GM08714 (cell line): ENCODE measurements around the gene ARHGAP44.

Experiments
- H3K4me3 ChIP-seq: fragments of 200-500 bp; sonication (Bioruptor generic); 2 replicates; pipeline ENCODE4 v1.5.1; 2014; ENCODE audit warnings: mild to moderate bottlenecking, low read length, inconsistent platforms
- ZNF274 ChIP-seq: IDR thresholded peaks from 2 replicates; pipeline ENCODE4 v1.6.1; 2012; ENCODE audit warnings: mild to moderate bottlenecking, low read depth, low read length

The ARHGAP44 gene

DNA sequence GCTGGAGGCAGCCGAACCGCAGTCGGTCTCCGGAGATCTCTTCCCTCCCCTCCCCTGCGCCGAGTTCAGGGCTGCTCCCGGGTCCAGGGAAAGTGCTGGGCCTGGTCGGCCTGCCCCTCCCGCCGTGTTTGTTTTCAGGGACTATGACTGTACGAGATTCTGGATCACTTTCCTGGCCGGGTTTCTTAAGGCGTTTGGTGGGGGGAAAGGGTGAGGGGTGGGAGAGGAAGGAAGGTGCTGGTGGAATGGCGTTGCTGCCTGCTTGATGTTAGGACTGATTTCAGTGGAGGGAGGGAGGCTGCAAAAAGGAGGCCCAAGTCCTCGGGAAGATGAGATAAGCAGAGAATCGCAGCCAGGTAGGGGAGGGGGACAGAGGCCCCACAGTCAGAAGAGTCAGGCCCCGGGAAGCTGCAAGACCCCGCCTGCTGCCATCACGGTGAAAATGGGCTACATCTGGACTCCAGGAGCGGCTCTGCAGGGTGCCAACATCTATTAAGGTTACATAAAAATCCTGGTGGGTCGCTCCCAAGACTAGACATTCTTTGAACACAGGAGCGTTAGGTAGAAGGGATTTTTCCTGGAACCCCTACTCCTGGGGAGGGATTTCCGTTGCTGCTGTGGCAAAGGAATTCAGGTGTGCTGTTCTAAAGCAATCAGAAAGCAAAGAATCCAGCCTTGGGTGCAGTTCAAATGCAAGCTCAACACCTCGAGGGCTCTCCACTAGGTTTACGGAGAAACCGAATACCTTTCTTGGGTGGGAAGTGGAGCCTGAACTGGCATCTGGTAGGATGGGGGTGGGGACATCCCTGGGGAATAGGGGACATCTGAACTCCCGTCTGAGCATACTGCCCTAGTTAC is 1.2 kb downstream of the ARHGAP44 start:
- H3K4me3 ChIP-seq, result peak overlapping the region; percentile 68
- TF ChIP-seq ZNF274, result no peak

DNA sequence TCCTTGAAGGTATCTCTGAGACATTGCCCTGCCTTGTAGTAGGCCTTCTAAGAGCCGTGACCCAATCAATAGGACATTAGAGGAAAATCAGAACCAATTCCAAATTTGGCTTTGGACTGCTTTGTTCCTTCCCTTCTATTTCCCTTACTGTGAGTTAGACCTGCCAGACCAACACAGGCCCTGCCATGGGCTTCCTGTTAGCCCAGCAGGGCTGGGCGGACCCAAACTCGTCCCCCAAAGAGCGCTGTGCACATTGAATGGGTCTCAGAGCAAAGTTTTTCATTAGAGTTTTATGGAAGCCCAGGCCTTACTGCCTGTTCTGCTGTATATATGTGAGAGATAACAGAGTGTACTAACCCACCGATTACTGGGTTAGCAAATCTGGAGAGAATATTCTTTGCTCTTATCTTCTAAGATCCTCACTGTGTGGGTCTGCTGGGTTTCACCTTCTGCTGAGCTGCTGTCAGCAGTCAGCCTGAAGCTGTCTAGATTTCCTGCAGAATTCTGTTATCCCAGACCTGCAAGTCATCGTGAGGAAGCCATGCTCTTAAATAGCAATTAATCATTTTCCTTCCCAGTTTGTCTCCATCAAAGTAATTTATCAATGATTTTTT is 5.7 kb downstream of the ARHGAP44 start:
- no peak overlapping the region for H3K4me3 ChIP-seq
- no peak for TF ChIP-seq ZNF274

DNA sequence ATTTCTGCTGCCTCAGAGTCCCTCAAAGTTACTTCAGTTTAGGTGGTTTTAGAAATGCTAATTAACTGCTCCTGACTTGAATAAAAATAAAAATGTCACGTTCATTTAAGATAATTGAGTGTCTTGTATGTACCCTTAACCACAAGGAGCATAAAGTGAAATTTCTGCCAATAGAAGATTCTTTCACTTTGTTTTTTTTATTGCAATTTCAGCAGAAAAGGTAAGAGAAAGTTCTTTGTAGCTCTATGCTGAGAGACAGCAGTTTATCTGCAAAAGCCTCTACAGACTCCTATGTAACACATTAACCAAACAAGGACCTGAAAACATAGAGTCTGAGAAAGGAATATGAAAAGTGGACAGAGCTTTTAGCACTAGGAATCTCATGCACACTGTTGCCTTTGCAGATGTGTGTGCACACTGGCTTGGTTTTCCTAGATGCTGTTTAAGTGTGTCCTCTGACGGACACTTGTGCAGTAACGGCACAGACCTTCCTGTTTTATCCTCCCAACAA is 11.6 kb downstream of the ARHGAP44 start:
- no peak overlapping the region for H3K4me3 ChIP-seq
- no peak for TF ChIP-seq ZNF274

DNA sequence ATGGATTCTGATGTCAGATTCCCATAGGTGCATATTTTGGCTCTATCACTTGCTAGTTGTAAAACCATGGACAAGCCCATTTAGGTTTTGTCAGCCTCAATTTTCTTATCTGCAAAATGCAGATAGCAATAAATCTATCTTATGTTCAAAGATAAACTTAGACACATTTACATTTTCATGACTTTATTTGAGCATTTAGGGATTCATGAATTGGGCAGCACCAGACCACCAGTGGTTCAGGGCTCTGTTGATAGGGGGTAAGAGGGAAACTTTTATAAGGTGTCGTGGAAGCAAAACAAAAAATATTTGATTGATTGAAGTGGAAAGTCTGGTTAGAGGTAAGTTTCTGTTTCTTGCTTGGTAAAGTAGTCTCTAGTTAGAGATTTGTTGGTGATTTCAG is 17.3 kb downstream of the ARHGAP44 start:
- TF ChIP-seq ZNF274, result no peak
- no peak overlapping the region for H3K4me3 ChIP-seq

DNA sequence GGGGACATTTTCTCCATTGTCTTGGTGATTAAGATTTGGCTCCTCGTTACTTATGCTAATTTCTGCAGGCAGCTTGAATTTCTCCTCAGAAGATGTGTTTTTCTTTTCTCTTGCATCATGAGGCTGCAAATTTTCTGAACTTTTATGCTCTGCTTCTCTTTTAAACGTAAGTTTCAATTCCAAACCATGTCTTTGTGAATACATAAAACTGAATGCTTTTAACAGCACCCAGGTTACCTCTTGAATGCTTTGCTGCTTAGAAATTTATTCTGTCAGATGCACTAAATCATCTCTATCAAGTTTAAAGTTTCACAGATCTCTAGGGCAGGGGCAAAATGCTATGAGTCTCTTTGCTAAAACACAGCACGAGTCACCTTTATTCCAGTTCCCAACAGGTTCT is 19.4 kb downstream of the ARHGAP44 start:
- no peak for TF ChIP-seq ZNF274
- H3K4me3 ChIP-seq, result no peak overlapping the region

DNA sequence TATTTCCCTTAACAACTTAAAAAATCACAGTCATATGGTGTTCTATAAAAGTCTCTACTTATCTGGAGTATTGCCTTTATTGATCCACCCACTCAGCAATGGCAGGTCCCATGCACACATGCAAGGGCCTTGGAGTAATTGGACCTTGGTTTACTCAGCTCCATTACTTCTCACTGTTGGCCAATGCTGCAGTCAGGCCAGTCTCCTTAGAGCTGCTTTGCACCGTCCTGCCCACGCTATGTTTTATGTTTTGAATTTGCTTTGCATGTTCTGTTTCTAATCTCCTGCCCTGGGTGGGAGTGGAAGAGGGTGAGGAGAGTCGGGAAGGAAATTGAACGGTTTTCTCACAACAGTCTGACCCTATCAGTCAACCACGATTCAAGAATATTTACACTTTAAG is 23.6 kb downstream of the ARHGAP44 start:
- no peak overlapping the region for H3K4me3 ChIP-seq
- no peak for TF ChIP-seq ZNF274

DNA sequence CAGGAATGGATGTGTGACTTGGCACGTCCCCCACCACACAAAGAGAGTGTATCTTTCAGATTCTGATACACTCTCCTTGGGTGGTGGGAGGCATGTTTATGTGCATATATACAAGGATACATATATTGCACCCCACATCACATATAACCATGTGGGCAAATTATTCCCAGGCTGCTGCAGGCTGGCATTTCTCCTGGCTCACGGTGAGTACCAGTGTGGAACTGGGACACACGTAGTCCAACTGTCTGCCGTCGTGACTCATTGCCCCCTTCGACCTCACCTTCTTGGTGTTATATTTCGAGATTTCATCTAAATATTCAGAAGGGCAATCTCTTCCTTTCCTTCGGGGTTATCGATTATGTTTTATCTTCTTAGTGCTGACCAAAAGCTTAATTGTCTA is 24.4 kb downstream of the ARHGAP44 start:
- no peak overlapping the region for H3K4me3 ChIP-seq
- no peak for TF ChIP-seq ZNF274

DNA sequence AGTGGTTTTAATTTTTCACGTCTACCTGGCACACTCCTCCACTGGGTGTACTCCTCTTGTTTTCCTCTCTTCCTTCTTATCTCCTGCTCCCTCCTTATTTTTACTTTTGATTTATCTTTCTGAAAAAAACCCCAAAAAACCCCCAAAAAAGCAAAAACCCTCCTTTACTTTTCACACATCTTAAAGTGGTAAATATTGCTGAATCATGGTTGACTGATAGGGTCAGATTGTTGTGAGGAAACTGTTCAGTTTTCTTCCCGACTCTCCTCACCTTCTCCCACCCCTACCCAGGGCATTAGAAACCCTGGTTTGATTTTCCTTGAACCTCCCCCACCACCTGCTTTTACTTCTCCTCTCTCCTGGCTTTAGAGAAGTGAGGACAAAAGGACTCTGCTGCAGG is 25.4 kb downstream of the ARHGAP44 start:
- H3K4me3 ChIP-seq, result no peak overlapping the region
- no peak for TF ChIP-seq ZNF274

DNA sequence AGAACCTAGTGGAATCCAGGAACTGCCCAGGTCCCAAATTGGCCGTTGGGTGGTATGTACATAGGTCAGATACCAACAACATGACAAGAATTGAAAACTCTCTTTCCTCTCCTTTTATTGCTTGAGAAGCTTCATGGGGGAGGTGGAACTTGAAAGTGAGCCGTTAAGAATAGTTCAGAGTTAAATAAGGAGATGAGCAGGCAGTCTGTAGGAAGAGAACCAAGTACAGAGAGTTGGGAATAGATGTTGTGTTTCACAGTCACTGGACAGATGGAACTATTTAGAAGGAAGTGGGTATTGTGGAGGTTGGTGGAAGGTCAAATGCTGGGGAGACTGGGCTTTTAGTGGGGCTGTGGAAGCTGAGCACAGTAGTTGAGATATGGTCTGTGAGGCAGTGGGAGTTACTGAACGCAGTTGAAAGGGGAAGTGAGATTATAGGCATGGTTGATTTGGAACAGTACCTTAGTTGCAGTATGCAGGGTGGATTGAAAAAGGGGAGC is 26.4 kb downstream of the ARHGAP44 start:
- H3K4me3 ChIP-seq, result peak overlapping the region; percentile 38; the same call in 1 of the 2 replicates
- TF ChIP-seq ZNF274, result no peak

DNA sequence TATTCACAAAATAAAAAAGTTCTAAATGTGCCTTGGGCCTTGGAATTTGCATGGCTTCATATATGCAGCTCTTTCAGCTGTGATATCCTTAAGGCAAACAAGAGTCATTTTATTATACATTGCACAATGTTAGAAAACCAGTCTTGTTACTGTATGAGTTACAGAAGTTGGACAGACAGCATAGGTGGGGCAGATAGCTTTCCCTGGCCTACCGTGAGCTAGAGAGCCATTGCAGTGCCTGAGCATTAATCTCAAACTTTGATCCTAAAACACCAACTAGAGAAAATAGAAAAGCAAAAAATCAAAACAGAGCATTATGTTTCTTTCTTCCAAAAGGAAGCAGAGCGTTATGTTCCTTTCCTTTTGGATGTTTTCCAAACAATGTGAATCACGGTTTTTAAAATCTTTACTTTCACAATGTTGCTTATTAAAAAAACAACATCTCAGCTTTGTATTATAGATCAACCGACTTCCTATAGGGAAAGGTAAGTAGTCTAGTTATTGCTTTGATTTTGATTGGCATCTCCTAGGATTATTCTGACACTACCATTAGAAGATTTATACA is 32.2 kb downstream of the ARHGAP44 start:
- no peak overlapping the region for H3K4me3 ChIP-seq
- no peak for TF ChIP-seq ZNF274

DNA sequence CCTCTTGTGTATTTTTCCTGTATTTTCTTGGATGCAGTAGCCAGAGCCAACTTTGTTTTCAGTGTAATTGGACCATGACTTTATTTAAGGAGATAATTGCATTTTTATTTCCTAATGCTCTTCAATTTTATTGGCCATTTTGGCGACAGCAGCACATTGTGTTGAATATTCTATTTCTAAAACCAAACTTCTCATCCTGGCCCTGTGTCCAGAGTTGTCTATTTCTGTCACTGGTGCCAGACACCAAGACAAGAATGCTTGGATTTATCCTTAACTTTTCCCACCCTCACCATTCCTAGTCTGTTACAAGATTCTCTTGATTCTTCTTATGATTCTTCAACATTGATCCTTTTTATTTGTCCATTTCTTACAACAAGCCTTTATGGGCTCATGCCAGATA is 37.1 kb downstream of the ARHGAP44 start:
- H3K4me3 ChIP-seq, result no peak overlapping the region
- TF ChIP-seq ZNF274, result no peak

DNA sequence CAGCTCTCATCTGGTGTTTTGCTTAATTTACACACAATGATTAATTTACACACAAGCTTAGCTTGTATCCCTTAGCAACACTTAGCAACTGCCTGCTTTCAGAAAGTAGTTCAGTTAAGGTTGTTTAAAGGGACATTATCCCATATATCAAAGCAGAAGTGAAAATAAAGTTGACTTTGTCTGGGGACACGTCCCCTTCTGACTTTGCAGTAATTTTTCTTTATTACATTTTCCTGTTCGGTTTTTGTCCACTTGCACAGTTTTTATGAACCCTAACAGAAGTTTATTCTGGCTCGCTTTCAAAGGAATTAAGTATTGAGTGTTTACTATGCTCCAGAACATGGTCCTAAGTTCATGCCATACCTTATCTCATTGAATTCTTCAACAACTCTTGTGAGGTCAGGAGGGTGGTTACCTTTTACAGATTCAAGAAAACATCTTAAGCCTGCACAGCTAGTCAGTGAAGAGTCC is 41.5 kb downstream of the ARHGAP44 start:
- no peak overlapping the region for H3K4me3 ChIP-seq
- TF ChIP-seq ZNF274, result no peak

DNA sequence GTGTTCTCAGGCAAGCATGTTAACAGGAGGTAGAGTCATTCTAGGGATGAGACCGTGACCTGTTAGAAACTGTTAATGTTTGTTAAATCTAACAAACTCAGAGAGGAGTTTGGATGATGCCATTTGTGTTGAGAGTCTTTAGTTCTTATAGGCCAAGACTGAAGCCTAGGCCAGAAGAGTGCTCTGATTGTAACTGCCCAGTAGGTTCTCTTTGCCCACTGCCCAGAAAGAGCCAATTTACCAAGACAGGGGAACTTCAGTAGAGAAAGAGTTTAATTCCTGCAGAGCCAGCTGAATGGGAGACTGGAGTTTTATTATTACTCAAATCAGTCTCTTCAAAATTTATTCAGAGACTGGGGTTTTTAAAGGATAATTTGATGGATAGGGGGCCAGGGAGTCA is 42.5 kb downstream of the ARHGAP44 start:
- no peak for TF ChIP-seq ZNF274
- H3K4me3 ChIP-seq, result no peak overlapping the region

DNA sequence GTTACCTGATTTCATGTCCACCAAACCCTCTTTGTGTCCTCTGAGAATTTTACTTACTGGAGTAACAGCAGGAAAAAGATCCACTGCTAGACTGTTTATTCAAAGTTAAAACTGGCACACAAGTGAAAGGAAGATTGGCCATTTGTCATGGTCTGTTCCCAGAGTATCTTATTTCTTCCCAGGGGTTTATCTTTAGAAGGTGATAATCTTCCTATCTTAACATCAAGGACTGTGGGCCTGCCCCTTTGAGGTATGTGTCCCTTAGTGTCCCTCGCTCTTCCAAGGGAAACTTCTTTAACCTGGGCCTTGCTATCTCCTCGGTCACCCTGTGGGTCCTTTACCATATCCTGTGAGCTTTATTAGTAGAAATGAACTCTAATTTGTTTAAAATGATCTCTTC is 49.7 kb downstream of the ARHGAP44 start:
- no peak for TF ChIP-seq ZNF274
- no peak overlapping the region for H3K4me3 ChIP-seq

DNA sequence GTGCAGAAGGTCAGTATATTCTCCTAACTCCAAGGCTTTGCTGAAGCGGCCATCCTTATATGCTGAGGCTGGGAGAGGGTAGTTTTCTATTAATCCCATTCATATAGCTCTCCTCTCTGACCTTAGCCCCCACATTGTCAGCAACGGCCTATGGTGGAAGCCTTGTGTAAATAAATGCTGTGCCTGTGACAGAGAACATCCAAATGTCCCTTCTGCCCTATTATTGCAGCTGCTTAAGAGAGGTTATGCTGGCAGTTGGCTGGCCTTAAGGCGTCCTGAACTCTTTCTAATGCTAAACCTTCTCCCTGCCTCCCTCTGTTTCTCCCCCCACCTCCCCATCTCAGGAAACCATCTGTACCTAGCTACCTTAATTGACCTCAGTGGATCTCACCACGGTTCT is 53.6 kb downstream of the ARHGAP44 start:
- no peak overlapping the region for H3K4me3 ChIP-seq
- no peak for TF ChIP-seq ZNF274
